GM12878 (cell line): Measurements from ENCODE around the gene WDFY3. TPM values are rescaled to one million over a fixed set of nuclear protein-coding genes. Genes with fewer than 3 reads are reported as not detected.

ENCODE experiments used
- ATAC-seq: fragments of 200-7000 bp; cut with Tn5 transposase; 3 replicates; pipeline ENCODE4 v1.9.1; 2020; ENCODE audit warnings: mild to moderate bottlenecking, moderate library complexity
- BruUV-seq: library from RNA; stranded (reverse); fragments of 400-500 nt; replicated peaks from 2 replicates; lab custom pipeline; 2021; lab: Mats Ljungman, UMichigan
- CTCF ChIA-PET: fragments of 300-600 bp; sonication (Branson Sonifier 250); formaldehyde crosslinking; extraction: SDS; loops from one replicate; lab custom pipeline; 2021; ENCODE audit warnings: inconsistent platforms; lab: Yijun Ruan, JAX
- POLR2A ChIA-PET: fragments of 350-600 bp; formaldehyde crosslinking; extraction: SDS; loops from one replicate; lab custom pipeline; 2021; ENCODE audit warnings: inconsistent platforms; lab: Charles Lee
- RAD21 ChIA-PET: fragments of 300-600 bp; sonication (Branson Sonifier 250); formaldehyde crosslinking; loops from one replicate; lab custom pipeline; 2023; ENCODE audit warnings: antibody characterized with exemption; ENCODE audit not compliant: unreplicated experiment; lab: Charles Lee
- SMC1A ChIA-PET: fragments of 300-600 bp; sonication (Branson Sonifier 250); formaldehyde crosslinking; loops from one replicate; lab custom pipeline; 2023; ENCODE audit not compliant: unreplicated experiment, uncharacterized antibody; lab: Charles Lee
- DNase-seq: peaks from one replicate; pipeline ENCODE4 v3.0.0-alpha.2; 2011; ENCODE audit warnings: low read depth, low spot score
- FAIRE-seq: peaks from 3 replicates; lab custom pipeline; 2011; peaks lifted over from hg19 to GRCh38; lab: Jason Lieb, UNC
- H2AFZ ChIP-seq: 2 replicates; pipeline ENCODE4 v1.6.0; 2011; ENCODE audit warnings: low read depth, low read length, control low read depth; ENCODE audit not compliant: control insufficient read depth
- H3K27ac ChIP-seq: 2 replicates; pipeline ENCODE4 v1.5.1; 2011; ENCODE audit warnings: control low read depth; ENCODE audit not compliant: control insufficient read depth, insufficient read depth
- H3K27me3 ChIP-seq, 2 experiments: replicated peaks in 1 of 2; 2 replicates each; pipeline versions ENCODE4 v1.6.0 to v1.6.1; 2011; ENCODE audit warnings: low read length in 1 of 2; ENCODE audit not compliant: control insufficient read depth in 2 of 2, insufficient read depth in 2 of 2
- H3K36me3 ChIP-seq, 2 experiments: 2 replicates each; pipeline ENCODE4 v1.5.1; 2011; ENCODE audit warnings: low read length in 1 of 2; ENCODE audit not compliant: control insufficient read depth in 2 of 2, insufficient read depth in 2 of 2
- H3K4me1 ChIP-seq: 2 replicates; pipeline ENCODE4 v1.6.1; 2011; ENCODE audit warnings: mild to moderate bottlenecking, low read length, moderate library complexity, mixed read lengths; ENCODE audit not compliant: control insufficient read depth, insufficient read depth
- H3K4me2 ChIP-seq: 2 replicates; pipeline ENCODE4 v1.6.0; 2011; ENCODE audit warnings: control low read depth; ENCODE audit not compliant: control insufficient read depth, insufficient read depth
- H3K4me3 ChIP-seq: fragments of 200-600 bp; sonication (generic); 2 replicates; pipeline ENCODE4 v1.5.1; 2016
- H3K79me2 ChIP-seq: 2 replicates; pipeline ENCODE4 v1.6.0; 2011; ENCODE audit warnings: low read length; ENCODE audit not compliant: control insufficient read depth, insufficient read depth
- H3K9ac ChIP-seq: 2 replicates; pipeline ENCODE4 v1.8.0; 2011; ENCODE audit warnings: low read length, control low read depth, mixed read lengths; ENCODE audit not compliant: control insufficient read depth, insufficient read depth
- H3K9me3 ChIP-seq: replicated peaks from 3 replicates; pipeline ENCODE4 v1.5.1; 2011; ENCODE audit warnings: mild to moderate bottlenecking, low read length; ENCODE audit not compliant: control insufficient read depth, insufficient read depth
- H4K20me1 ChIP-seq: 2 replicates; pipeline ENCODE4 v1.6.0; 2011; ENCODE audit not compliant: control insufficient read depth, insufficient read depth
- CBX3 ChIP-seq: fragments of 200-600 bp; sonication (generic); IDR thresholded peaks from 2 replicates; pipeline ENCODE4 v1.6.1; 2016; ENCODE audit warnings: low read depth, borderline replicate concordance
- DPF2 ChIP-seq: fragments of 450-650 bp; IDR thresholded peaks from 2 replicates; pipeline ENCODE4 v1.6.1; 2017; ENCODE audit warnings: mild to moderate bottlenecking
- ETV6 ChIP-seq, 2 experiments: fragments of 450-650 bp in 1 of 2; IDR thresholded peaks in 1 of 2; conservative IDR thresholded peaks in 1 of 2; 2 replicates each; pipeline ENCODE4 v1.6.1; 2014; ENCODE audit warnings: antibody characterized with exemption in 1 of 2, borderline replicate concordance in 1 of 2, low read depth in 1 of 2, mild to moderate bottlenecking in 1 of 2, moderate library complexity in 1 of 2
- FOXM1 ChIP-seq: IDR thresholded peaks from 2 replicates; pipeline ENCODE4 v1.6.1; 2012; ENCODE audit warnings: low read depth, mild to moderate bottlenecking, inconsistent platforms, low read length, moderate library complexity
- GABPA ChIP-seq: IDR thresholded peaks from 2 replicates; pipeline ENCODE4 v1.6.1; 2014; ENCODE audit warnings: antibody characterized with exemption, low read depth, mild to moderate bottlenecking, inconsistent platforms
- NR2C1 ChIP-seq: fragments of 450-650 bp; IDR thresholded peaks from 2 replicates; pipeline ENCODE4 v1.6.1; 2017; ENCODE audit warnings: antibody characterized with exemption, mild to moderate bottlenecking, moderate library complexity
- NR2F1 ChIP-seq: fragments of 450-650 bp; conservative IDR thresholded peaks from 2 replicates; pipeline ENCODE4 v1.6.1; 2017; ENCODE audit warnings: mild to moderate bottlenecking
- PRDM15 ChIP-seq: fragments of 450-650 bp; formaldehyde crosslinking; IDR thresholded peaks from 2 replicates; pipeline ENCODE4 v1.4.0; 2020; ENCODE audit warnings: mild to moderate bottlenecking, moderate library complexity
- TAF1 ChIP-seq: IDR thresholded peaks from 2 replicates; pipeline ENCODE4 v1.6.1; 2011; ENCODE audit warnings: mild to moderate bottlenecking, low read depth, low read length, borderline replicate concordance
- ZNF217 ChIP-seq: fragments of 450-650 bp; IDR thresholded peaks from 2 replicates; pipeline ENCODE4 v1.6.1; 2017; ENCODE audit warnings: antibody characterized with exemption, mild to moderate bottlenecking
- ZNF592 ChIP-seq: fragments of 450-650 bp; IDR thresholded peaks from 2 replicates; pipeline ENCODE4 v1.6.1; 2017; ENCODE audit warnings: mild to moderate bottlenecking, moderate library complexity
- WGBS: methylation state at CpG from one replicate; pipeline ENCODE4 v1.1.6; 2016; ENCODE audit warnings: low lambda C conversion rate; ENCODE audit not compliant: insufficient replicate concordance, insufficient coverage; ENCODE audit errors: missing lambda C conversion rate; 5-methylcytosine and 5-hydroxymethylcytosine counted together
- in situ Hi-C: fragments of 300-500 bp; cut with MboI; formaldehyde crosslinking; loops from 9 replicates; pipeline ENCODE4 v1.14.3; 2018; ENCODE audit warnings: mixed read lengths
- intact Hi-C: fragments of 100-400 bp; cut with micrococcal nuclease; formaldehyde crosslinking; loops from one replicate; pipeline ENCODE4 v1.14.2; 2022; ENCODE audit not compliant: unreplicated experiment
- polyA plus RNA-seq, 11 experiments: library from polyadenylated mRNA; depleted of rRNA in 4 of 11; unstranded in 6 of 11; stranded (reverse) in 5 of 11; fragments of >200 nt; fragmentation: Nextera tagmentation in 4 of 11; fragmentation: Illumina TruSeq in 1 of 11; extraction: Ambion mirVana in 4 of 11; extraction: Trizol in 1 of 11; gene quantifications; 1 replicate in 1 of 11; 2 replicates in 10 of 11; pipeline versions ENCODE4 v1.2.1 to v1.2.3, GENCODE V29; 2011 to 2016; ENCODE audit warnings: inconsistent platforms in 2 of 11, missing spikeins in 2 of 11, low read depth in 1 of 11
- total RNA-seq, 4 experiments: library from RNA; depleted of rRNA in 3 of 4; stranded (reverse); fragments of >200 nt in 3 of 4; fragmentation: Illumina TruSeq in 1 of 4; extraction: Trizol in 1 of 4; gene quantifications; 2 replicates each; pipeline versions ENCODE4 v1.2.1 to v1.2.3, GENCODE V29; 2013 to 2021

The WDFY3 gene
- total and polyA plus RNA-seq, 10 of the 15 experiments (the other 5 are each of a cell fraction or from before 2014, with no cell fraction given) = 0.01 to 0.23 (median 0.12) TPM; not detected in 2

- TF ChIP-seq ZNF217 (no peak), TAF1 (no peak), ZNF592 (no peak), CBX3 (no peak), ETV6 (conservative IDR thresholded peaks at IDR 0.05 in 1 of 2, IDR thresholded peaks at IDR 0.05 in 1 of 2; ENCODE audit: borderline replicate concordance in 1 of 2, low read depth in 1 of 2) (no peak)
Measured at GRCh38 chr4:84952004-84952403, 14.5 kb downstream of the WDFY3 start (continued).

- POLR2A ChIA-PET = no interaction called here
- RAD21 ChIA-PET = no interaction called here
- WGBS = 41% methylated on average over 2 of the region's 2 CpGs
- SMC1A ChIA-PET = no interaction called here
- intact Hi-C loops (no loop called here), in situ Hi-C loops (no loop called here)
- Histone ChIP-seq H3K27me3 (no peaks in the 10 kb centered on the region), H3K4me2 (no peak overlapping the region), H3K4me3 (no peak overlapping the region), H3K9me3 (no peaks in the 10 kb centered on the region), H3K27ac (no peak overlapping the region), H2AFZ (no peak overlapping the region), H3K4me1 (no peaks in the 10 kb centered on the region), H4K20me1 (no peaks in the 10 kb centered on the region), H3K36me3 (no peaks in the 10 kb centered on the region), H3K9ac (no peak overlapping the region), H3K79me2 (no peaks in the 10 kb centered on the region)
- no TSS peak for BruUV-seq
- CTCF ChIA-PET = interaction anchor here (1.6 kb wide), 1 partner anchor 23 kb away, joined by 5 read pairs; no protein-coding TSS in a partner anchor
- ATAC-seq = no peak
- DNase-seq = no peak
- FAIRE-seq = no peak
- no peak for TF ChIP-seq FOXM1
- TF ChIP-seq ETV6 (conservative IDR thresholded peaks at IDR 0.05 in 1 of 2, IDR thresholded peaks at IDR 0.05 in 1 of 2; ENCODE audit: borderline replicate concordance in 1 of 2, low read depth in 1 of 2) = no peak
- TF ChIP-seq NR2F1 = no peak
- no peak for TF ChIP-seq NR2C1
- TF ChIP-seq DPF2 = no peak
- TF ChIP-seq PRDM15 (CRISPR knock-in tag) = no peak
- TF ChIP-seq GABPA = no peak
Measured at GRCh38 chr4:84948056-84948455, 18.4 kb downstream of the WDFY3 start.
